K562 treated with DMSO at 1 percent for 24 hours (cell line): Measurements from ENCODE around the gene ACTC1. TPM values are rescaled to one million over a fixed set of nuclear protein-coding genes. Genes with fewer than 3 reads are reported as not detected.

Experiments used
- total RNA-seq: library from RNA; unstranded; fragments of 300-600 nt; gene quantifications from 2 replicates; pipeline ENCODE4 v1.2.3, GENCODE V29; 2022; ENCODE audit warnings: low read depth; ENCODE audit not compliant: insufficient read depth

The ACTC1 gene
- not detected in 2 replicates for total RNA-seq

DNA sequence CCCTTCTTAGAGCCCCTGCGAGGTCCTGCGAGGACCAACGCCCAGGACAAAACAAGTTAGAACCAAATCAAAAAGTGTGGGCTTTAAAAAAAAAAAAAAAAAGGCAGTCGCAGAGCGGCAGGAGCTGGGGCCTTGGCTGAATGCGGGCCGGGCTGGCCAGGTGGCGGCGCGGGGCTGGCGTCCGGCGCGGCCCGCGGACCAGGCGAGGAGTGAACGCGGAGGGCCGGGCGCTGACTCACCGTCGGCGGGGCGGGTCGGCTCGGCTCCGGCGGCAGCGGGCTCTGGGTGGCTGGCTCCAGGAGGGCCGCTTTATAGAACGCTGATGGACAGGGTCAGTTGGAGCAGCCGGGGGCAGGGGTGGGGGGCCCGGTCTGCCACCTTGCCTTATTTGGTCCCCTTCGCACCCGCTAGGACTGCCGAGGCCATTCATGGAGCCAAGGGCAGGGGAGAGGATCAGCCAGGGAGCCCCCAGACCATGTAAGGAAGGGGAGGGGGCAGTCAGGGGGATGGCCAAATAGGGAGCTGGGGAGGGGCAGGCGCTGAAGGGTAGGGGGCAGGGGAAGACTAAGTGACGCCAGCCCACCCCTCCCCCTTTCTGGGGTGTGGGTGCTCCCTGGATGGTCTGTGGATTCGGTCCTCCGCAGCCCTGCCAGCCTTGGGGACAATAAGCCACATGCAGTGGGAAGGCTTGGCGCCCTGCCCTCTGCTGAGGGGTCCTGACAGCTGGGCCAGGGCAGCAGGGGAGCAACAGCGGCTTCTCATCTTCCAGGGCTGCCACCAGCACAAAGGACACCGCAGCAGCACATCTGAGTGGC is at the start of gene ACTC1:
ACTC1 (minus strand) TSS at position 283 of the 815 bp plus-strand sequence. CDS start 741 bp downstream, outside the sequence.

DNA sequence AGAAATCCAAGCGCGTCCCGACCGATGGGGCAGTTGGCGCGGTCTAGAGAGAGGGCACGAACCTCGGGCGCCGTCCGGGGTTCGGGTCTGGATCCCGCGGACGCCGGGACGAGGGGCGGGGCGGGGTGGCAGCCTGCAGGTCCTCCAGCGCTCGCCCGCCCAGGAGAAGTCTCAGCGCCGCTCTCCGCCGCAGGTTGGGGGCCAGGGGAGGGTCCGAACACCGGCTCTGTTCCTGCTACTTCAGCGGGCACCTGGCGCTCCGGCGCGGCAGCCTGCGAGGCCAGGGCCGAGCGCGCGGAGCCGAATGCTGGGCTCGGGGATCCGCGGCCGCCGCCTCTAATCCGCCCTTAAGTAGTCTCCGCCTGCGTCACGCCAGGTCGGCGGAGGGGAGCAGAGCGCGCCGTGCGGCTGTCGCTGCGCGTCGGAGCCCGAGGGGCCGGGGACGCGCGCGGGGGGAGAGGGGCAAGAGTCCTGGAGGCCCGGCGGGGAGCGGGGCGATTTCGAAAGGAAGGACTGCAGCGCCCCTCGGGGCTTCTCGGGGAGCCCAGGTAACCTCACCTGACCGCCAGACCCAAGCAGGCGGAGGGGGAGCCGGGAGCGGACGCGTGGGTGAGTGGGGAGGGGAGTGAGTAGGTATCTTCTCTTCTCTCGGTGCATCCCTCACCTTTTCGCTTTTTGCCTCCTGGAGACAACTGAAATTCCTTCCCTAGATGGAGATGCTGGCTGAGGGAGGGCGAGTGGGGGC is 40.5 kb downstream of the ACTC1 start, which contains the start of gene GJD2:
GJD2 (minus strand) TSS at position 325 of the 745 bp plus-strand sequence. CDS start 510 bp downstream, outside the sequence.

Other genes with a start within 250 kb of the ACTC1 start
- gene GOLGA8B, start 211.9 kb downstream of the ACTC1 start, total RNA-seq = 28.9 and 33.2 TPM in 2 replicates
- gene GJD2, start 40.6 kb downstream of the ACTC1 start, total RNA-seq = not detected in 2 replicates
- gene AQR, start 174.2 kb upstream of the ACTC1 start, total RNA-seq = 8.5 and 9.5 TPM in 2 replicates
- 6.1 and 6.7 TPM in 2 replicates for gene ZNF770, start 192.7 kb upstream of the ACTC1 start, total RNA-seq